Mesenchymal stem cell (in vitro differentiated cells and primary cell): ENCODE results near the gene PFDN5.

ENCODE experiments used
- DNase-seq: peaks from one replicate; pipeline ENCODE4 v3.0.0-alpha.2; 2013
- H2AFZ ChIP-seq: one replicate; pipeline ENCODE4 v1.6.1; 2013; ENCODE audit warnings: low read depth, mild to moderate bottlenecking, control low read depth, inconsistent platforms, low read length, moderate library complexity
- H2AK5ac ChIP-seq: 2 replicates; pipeline ENCODE4 v1.6.1; 2013; ENCODE audit warnings: low read length, moderate library complexity, mild to moderate bottlenecking, inconsistent platforms; ENCODE audit not compliant: severe bottlenecking
- H2BK120ac ChIP-seq: one replicate; pipeline ENCODE4 v1.6.1; 2013; ENCODE audit warnings: low read depth, mild to moderate bottlenecking, inconsistent platforms, low read length, moderate library complexity
- H2BK12ac ChIP-seq, 2 experiments: one replicate each; pipeline ENCODE4 v1.6.1; 2013; ENCODE audit warnings: inconsistent platforms in 2 of 2, low read length in 2 of 2, mild to moderate bottlenecking in 2 of 2, moderate library complexity in 2 of 2, control low read depth in 1 of 2
- H2BK15ac ChIP-seq: one replicate; pipeline ENCODE4 v1.6.1; 2013; ENCODE audit warnings: mild to moderate bottlenecking, low read depth, inconsistent platforms; ENCODE audit not compliant: poor library complexity, severe bottlenecking
- H2BK5ac ChIP-seq: 2 replicates; pipeline ENCODE4 v1.6.1; 2013; ENCODE audit warnings: low read depth, mild to moderate bottlenecking, low read length, control low read depth, inconsistent platforms; ENCODE audit not compliant: poor library complexity, severe bottlenecking
- H3K14ac ChIP-seq, 2 experiments: one replicate each; pipeline ENCODE4 v1.6.1; 2013; ENCODE audit warnings: inconsistent platforms in 2 of 2, low read length in 2 of 2, control low read depth in 1 of 2, mild to moderate bottlenecking in 1 of 2, moderate library complexity in 1 of 2
- H3K18ac ChIP-seq, 2 experiments: one replicate each; pipeline ENCODE4 v1.6.1; 2013; ENCODE audit warnings: inconsistent platforms in 2 of 2, low read length in 2 of 2, control low read depth in 1 of 2, low read depth in 1 of 2, mild to moderate bottlenecking in 1 of 2
- H3K23ac ChIP-seq, 2 experiments: one replicate each; pipeline ENCODE4 v1.6.1; 2013; ENCODE audit warnings: inconsistent platforms in 2 of 2, low read length in 2 of 2, mild to moderate bottlenecking in 2 of 2, moderate library complexity in 2 of 2, control low read depth in 1 of 2
- H3K27ac ChIP-seq: 2 replicates; pipeline ENCODE4 v1.5.1; 2013; ENCODE audit warnings: mild to moderate bottlenecking, moderate library complexity, low read length, control low read depth, inconsistent platforms; ENCODE audit not compliant: poor library complexity, severe bottlenecking
- H3K27me3 ChIP-seq, 2 experiments: 2 replicates each; pipeline versions ENCODE4 v1.6.1 to v1.7.0; 2013; ENCODE audit warnings: low read length in 2 of 2, mild to moderate bottlenecking in 2 of 2, moderate library complexity in 2 of 2, control low read depth in 1 of 2, inconsistent platforms in 1 of 2; ENCODE audit not compliant: control insufficient read depth in 1 of 2, insufficient read depth in 1 of 2
- H3K36me3 ChIP-seq, 2 experiments: 2 replicates each; pipeline versions ENCODE4 v1.6.1 to v1.7.0; 2013; ENCODE audit warnings: low read length in 2 of 2, control low read depth in 1 of 2, inconsistent platforms in 1 of 2, low read depth in 1 of 2, mild to moderate bottlenecking in 1 of 2; ENCODE audit not compliant: insufficient read depth in 2 of 2, control insufficient read depth in 1 of 2
- H3K4ac ChIP-seq, 2 experiments: one replicate each; pipeline ENCODE4 v1.6.1; 2013; ENCODE audit warnings: inconsistent platforms in 2 of 2, low read length in 2 of 2, mild to moderate bottlenecking in 2 of 2, moderate library complexity in 2 of 2, control low read depth in 1 of 2, low read depth in 1 of 2
- H3K4me1 ChIP-seq: 2 replicates; pipeline ENCODE4 v1.6.1; 2013; ENCODE audit warnings: low read depth, low read length, control low read depth; ENCODE audit not compliant: control insufficient read depth, insufficient read depth
- H3K4me2 ChIP-seq: 2 replicates; pipeline ENCODE4 v1.6.1; 2013; ENCODE audit warnings: low read length, mild to moderate bottlenecking, inconsistent platforms; ENCODE audit not compliant: poor library complexity, severe bottlenecking
- H3K4me3 ChIP-seq, 2 experiments: 2 replicates each; pipeline versions ENCODE4 v1.5.1 to v1.7.0; 2013; ENCODE audit warnings: low read length in 2 of 2, mild to moderate bottlenecking in 2 of 2, control low read depth in 1 of 2, low read depth in 1 of 2; ENCODE audit not compliant: insufficient read depth in 1 of 2
- H3K79me1 ChIP-seq: replicated peaks from 2 replicates; pipeline ENCODE4 v1.6.1; 2013; ENCODE audit warnings: mild to moderate bottlenecking, control low read depth, low read length, inconsistent platforms; ENCODE audit not compliant: poor library complexity, severe bottlenecking
- H3K9ac ChIP-seq: 2 replicates; pipeline ENCODE4 v1.7.0; 2013; ENCODE audit warnings: mild to moderate bottlenecking, low read length, moderate library complexity
- H3K9me3 ChIP-seq: 2 replicates; pipeline ENCODE4 v1.7.0; 2013; ENCODE audit warnings: mild to moderate bottlenecking, low read length; ENCODE audit not compliant: control insufficient read depth
- H4K8ac ChIP-seq: one replicate; pipeline ENCODE4 v1.6.1; 2013; ENCODE audit warnings: inconsistent platforms, mild to moderate bottlenecking, low read length, moderate library complexity
- H4K91ac ChIP-seq: one replicate; pipeline ENCODE4 v1.6.1; 2013; ENCODE audit warnings: mild to moderate bottlenecking, low read length, inconsistent platforms
- WGBS: methylation state at CpG from one replicate; pipeline ENCODE4 v1.1.7; 2013; ENCODE audit warnings: mixed read lengths; 5-methylcytosine and 5-hydroxymethylcytosine counted together

The PFDN5 gene

DNA sequence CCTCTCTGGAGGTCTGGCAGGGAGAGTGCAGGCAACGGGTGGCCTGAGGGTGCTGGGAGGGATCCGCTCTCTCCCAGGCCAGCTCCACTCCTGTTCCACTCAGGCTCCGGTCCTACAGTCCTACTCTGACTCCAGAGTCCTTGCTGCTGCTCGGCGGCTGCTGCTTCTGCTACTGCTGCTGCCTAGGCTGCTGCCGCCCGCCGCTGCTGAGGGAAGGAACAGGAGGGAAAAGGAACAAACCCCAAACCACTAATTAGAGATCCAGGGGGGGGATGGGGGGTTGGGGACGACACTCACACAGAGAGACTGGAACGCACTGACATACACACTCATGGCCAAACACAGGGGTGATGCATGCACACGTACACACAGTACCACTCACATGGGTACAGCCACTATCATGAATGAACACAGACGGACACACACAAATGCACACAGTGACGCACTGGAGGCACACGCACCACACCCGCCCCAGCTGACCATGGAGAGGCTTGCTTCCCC lies 40.9 kb downstream of the PFDN5 start, which contains the start of gene SP7:
SP7 (minus strand) TSS at position 174 of the 501 bp plus-strand sequence. CDS start 708 bp downstream, outside the sequence.
- H3K27me3 ChIP-seq, result peaks cover 71 to 92% of the 10 kb centered on the region in 2 experiments
- no peak within 1 kb of the TSS for H3K4me2 ChIP-seq
- no peak within 1 kb of the TSS for H3K18ac ChIP-seq
- DNase-seq, result no peak
- no peaks in the 10 kb centered on the region for H3K36me3 ChIP-seq
- H2BK5ac ChIP-seq, result no peak within 1 kb of the TSS
- no peak within 1 kb of the TSS for H2BK12ac ChIP-seq
- H4K91ac ChIP-seq, result no peak within 1 kb of the TSS
- no peak within 1 kb of the TSS for H2BK120ac ChIP-seq
- no peak within 1 kb of the TSS for H3K9ac ChIP-seq
- peaks cover 1% of the 10 kb centered on the region for H3K4me1 ChIP-seq
- H3K23ac ChIP-seq, result no peak within 1 kb of the TSS
- H3K14ac ChIP-seq, result no peak within 1 kb of the TSS
- no peak within 1 kb of the TSS for H3K4ac ChIP-seq
- no peak within 1 kb of the TSS for H2AFZ ChIP-seq
- no peak within 1 kb of the TSS for H4K8ac ChIP-seq
- no peaks in the 10 kb centered on the region for H3K79me1 ChIP-seq
- no peak within 1 kb of the TSS for H3K27ac ChIP-seq
- H2BK15ac ChIP-seq, result peak within 1 kb of the TSS; percentile 56
- no peak within 1 kb of the TSS for H3K4me3 ChIP-seq
- H2AK5ac ChIP-seq, result no peak within 1 kb of the TSS
- H3K9me3 ChIP-seq, result no peaks in the 10 kb centered on the region
- 68% methylated on average over 14 of the region's 15 CpGs for WGBS

- 57% methylated on average over 11 of the region's 11 CpGs for WGBS
- Histone ChIP-seq H3K36me3 (no peaks in the 10 kb centered on the region), H2BK15ac (no peak overlapping the region), H4K8ac (no peak overlapping the region), H3K9me3 (no peaks in the 10 kb centered on the region), H3K27ac (no peak overlapping the region), H3K9ac (no peak overlapping the region), H2AFZ (no peak overlapping the region), H3K4ac (no peak overlapping the region), H3K14ac (no peak overlapping the region), H2BK120ac (no peak overlapping the region), H2BK12ac (no peak overlapping the region), H3K4me1 (peaks cover 1% of the 10 kb centered on the region), H4K91ac (no peak overlapping the region), H3K4me2 (no peak overlapping the region), H3K79me1 (no peaks in the 10 kb centered on the region), H3K27me3 (peaks cover 62 to 76% of the 10 kb centered on the region in 2 experiments), H3K4me3 (no peak overlapping the region), H3K23ac (no peak overlapping the region), H3K18ac (no peak overlapping the region), H2AK5ac (no peak overlapping the region), H2BK5ac (no peak overlapping the region)
- no peak for DNase-seq
Measured at GRCh38 chr12:53338017-53338416, 42.7 kb downstream of the PFDN5 start.

GRCh38 chr12:53338916-53339315 lies 43.6 kb downstream of the PFDN5 start:
- no peaks in the 10 kb centered on the region for H3K79me1 ChIP-seq
- no peak overlapping the region for H3K23ac ChIP-seq
- no peak for DNase-seq
- no peak overlapping the region for H3K18ac ChIP-seq
- H3K27ac ChIP-seq, result no peak overlapping the region
- no peak overlapping the region for H3K14ac ChIP-seq
- no peak overlapping the region for H4K8ac ChIP-seq
- peaks cover 53 to 67% of the 10 kb centered on the region in 2 experiments for H3K27me3 ChIP-seq
- no peaks in the 10 kb centered on the region for H3K36me3 ChIP-seq
- no peak overlapping the region for H4K91ac ChIP-seq
- H3K4me2 ChIP-seq, result no peak overlapping the region
- WGBS, result 61% methylated on average over 2 of the region's 6 CpGs
- no peaks in the 10 kb centered on the region for H3K9me3 ChIP-seq
- peaks cover 1% of the 10 kb centered on the region for H3K4me1 ChIP-seq
- H2AK5ac ChIP-seq, result no peak overlapping the region
- no peak overlapping the region for H2BK5ac ChIP-seq
- no peak overlapping the region for H3K4me3 ChIP-seq
- H2BK15ac ChIP-seq, result no peak overlapping the region
- no peak overlapping the region for H3K9ac ChIP-seq
- H2BK120ac ChIP-seq, result no peak overlapping the region
- no peak overlapping the region for H3K4ac ChIP-seq
- H2BK12ac ChIP-seq, result no peak overlapping the region
- no peak overlapping the region for H2AFZ ChIP-seq

DNA sequence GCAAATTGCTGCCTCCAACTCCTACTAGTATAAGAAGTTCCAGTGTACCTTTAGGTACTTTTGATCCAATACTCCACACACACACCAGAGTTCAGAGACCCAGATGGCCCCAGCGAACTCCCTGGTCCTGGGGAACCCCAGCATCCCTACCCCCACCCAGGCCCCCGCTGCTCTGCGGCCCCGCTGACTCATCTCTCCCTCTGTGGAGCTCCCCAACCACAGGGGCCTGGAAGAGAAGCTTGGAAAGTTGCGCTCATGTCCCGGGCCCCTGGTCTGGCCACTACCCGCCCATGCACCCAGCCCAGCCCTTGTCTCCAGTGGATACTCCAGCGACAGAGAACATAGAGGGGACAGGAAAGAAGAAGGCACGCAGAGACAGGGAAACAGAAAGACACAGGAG lies 45.1 kb downstream of the PFDN5 start:
- WGBS, result 90% methylated on average over 9 of the region's 9 CpGs
- H3K18ac ChIP-seq, result no peak overlapping the region

More for the DNA sequence above, 45.1 kb downstream of the PFDN5 start:
- no peaks in the 10 kb centered on the region for H3K36me3 ChIP-seq
- no peak overlapping the region for H2AK5ac ChIP-seq
- peaks cover 9% of the 10 kb centered on the region for H3K4me1 ChIP-seq
- no peak overlapping the region for H2BK5ac ChIP-seq
- H3K9me3 ChIP-seq, result no peaks in the 10 kb centered on the region
- peaks cover 42 to 52% of the 10 kb centered on the region in 2 experiments for H3K27me3 ChIP-seq
- H4K8ac ChIP-seq, result no peak overlapping the region
- no peak overlapping the region for H2BK12ac ChIP-seq
- no peak overlapping the region for H4K91ac ChIP-seq
- H2AFZ ChIP-seq, result no peak overlapping the region
- H3K23ac ChIP-seq, result no peak overlapping the region
- H3K4me2 ChIP-seq, result no peak overlapping the region
- H3K4me3 ChIP-seq, result no peak overlapping the region
- H3K9ac ChIP-seq, result no peak overlapping the region
- DNase-seq, result no peak
- H3K4ac ChIP-seq, result no peak overlapping the region
- no peak overlapping the region for H2BK120ac ChIP-seq
- H2BK15ac ChIP-seq, result no peak overlapping the region
- no peak overlapping the region for H3K14ac ChIP-seq
- no peak overlapping the region for H3K27ac ChIP-seq
- no peaks in the 10 kb centered on the region for H3K79me1 ChIP-seq
